HT-29 (cell line): ENCODE results near the gene SRD5A3. TPM values are rescaled to one million over a fixed set of nuclear protein-coding genes. Genes with fewer than 3 reads are reported as not detected.
A peak's percentile ranks its signal among the peaks of the same experiment; 100 is the strongest.

Experiments used
- DNase-seq: peaks from one replicate; pipeline ENCODE4 v3.0.0-alpha.2; 2015; ENCODE audit warnings: low spot score
- total RNA-seq: library from RNA; depleted of rRNA; stranded (reverse); fragments of >200 nt; shearing (Covaris generic); gene quantifications from 2 replicates; pipeline ENCODE4 v1.2.3, GENCODE V29; 2014; rRNA removed

Gene SRD5A3
- 3.8 and 3.9 TPM in 2 replicates for total RNA-seq

- peak; percentile 91 for DNase-seq
Observed at GRCh38 chr4:55345980-55346850, at the start of gene SRD5A3. Gene SRD5A3, plus strand, starts transcription at chr4:55346242. Its CDS starts 95 bp downstream, at chr4:55346337.

- peak; percentile 34 for DNase-seq
Observed at GRCh38 chr4:55297346-55297745, 48.7 kb upstream of the SRD5A3 start.

GRCh38 chr4:55303760-55304165, 42.3 kb upstream of the SRD5A3 start:
- DNase-seq = peak; percentile 10

GRCh38 chr4:55304303-55304702, 41.7 kb upstream of the SRD5A3 start:
- no peak for DNase-seq

GRCh38 chr4:55308071-55308470, 38.0 kb upstream of the SRD5A3 start:
- DNase-seq = no peak

GRCh38 chr4:55311792-55312488, 34.1 kb upstream of the SRD5A3 start:
- DNase-seq = no peak

- peak; percentile 58 for DNase-seq
Observed at GRCh38 chr4:55312489-55313101, 33.4 kb upstream of the SRD5A3 start.

GRCh38 chr4:55314141-55314820, 31.8 kb upstream of the SRD5A3 start:
- DNase-seq = no peak

GRCh38 chr4:55318175-55319129, 27.6 kb upstream of the SRD5A3 start:
- DNase-seq = no peak

GRCh38 chr4:55321707-55322264, 24.3 kb upstream of the SRD5A3 start:
- peak; percentile 93 for DNase-seq

- no peak for DNase-seq
Observed at GRCh38 chr4:55323375-55323774, 22.7 kb upstream of the SRD5A3 start.

GRCh38 chr4:55326629-55327028, 19.4 kb upstream of the SRD5A3 start:
- peak; percentile 36 for DNase-seq

GRCh38 chr4:55329012-55329411, 17.0 kb upstream of the SRD5A3 start:
- DNase-seq = peak; percentile 46

- DNase-seq = peak; percentile 52
Observed at GRCh38 chr4:55330241-55330640, 15.8 kb upstream of the SRD5A3 start.

GRCh38 chr4:55336138-55337034, 9.7 kb upstream of the SRD5A3 start:
- no peak for DNase-seq

GRCh38 chr4:55337944-55338343, 8.1 kb upstream of the SRD5A3 start:
- DNase-seq = no peak

GRCh38 chr4:55338486-55338885, 7.6 kb upstream of the SRD5A3 start:
- no peak for DNase-seq

- DNase-seq = no peak
Observed at GRCh38 chr4:55340266-55340665, 5.8 kb upstream of the SRD5A3 start.

- no peak for DNase-seq
Observed at GRCh38 chr4:55343887-55344286, 2.2 kb upstream of the SRD5A3 start.
